Measurements from ENCODE around the gene BRCA1. TPM values are rescaled to one million over a fixed set of nuclear protein-coding genes. Genes with fewer than 3 reads are reported as not detected.

Gene BRCA1
- total and polyA plus RNA-seq, 2 donors (not counting 1 experiment from before 2014, with no cell fraction given) = 2.4 to 7.2 TPM

- H3K9ac ChIP-seq (ENCODE audit: low read length) = no peak overlapping the region
- H3K79me2 ChIP-seq (ENCODE audit: control insufficient read depth, insufficient read depth, low read length) = no peaks in the 10 kb centered on the region
- Mint-ChIP-seq H3K27ac (no peak overlapping the region), H3K27me3 (no peaks in the 10 kb centered on the region), H3K4me1 (no peaks in the 10 kb centered on the region), H3K4me3 (no peak overlapping the region), H3K9me3 (ENCODE audit: insufficient read depth) (no peaks in the 10 kb centered on the region)
- no peaks in the 10 kb centered on the region for H3K27me3 ChIP-seq (replicated peaks in 1 of 4; ENCODE audit: control extremely low read depth in 1 of 4, control insufficient read depth in 3 of 4, insufficient read depth in 4 of 4, low read length in 3 of 4)
- ChIA-PET CTCF (no interaction called here), POLR2A (no interaction called here)
- H3K9me3 ChIP-seq (ENCODE audit: control extremely low read depth in 1 of 3, control insufficient read depth in 2 of 3, insufficient read depth in 1 of 3, low read length in 2 of 3) = no peaks in the 10 kb centered on the region
- H3K27ac ChIP-seq (ENCODE audit: low read length in 2 of 2) = no peak overlapping the region
- ATAC-seq (ENCODE audit: low read depth) (no peak), DNase-seq (no peak)
- H3K4me2 ChIP-seq (replicated peaks; ENCODE audit: low read depth, low read length, poor library complexity, severe bottlenecking) = no peak overlapping the region
- no peaks in the 10 kb centered on the region for H3K4me1 ChIP-seq (ENCODE audit: control insufficient read depth in 2 of 2, insufficient read depth in 2 of 2, low read length in 2 of 2)
- H3K36me3 ChIP-seq (replicated peaks in 1 of 2; ENCODE audit: control extremely low read depth in 1 of 2, control insufficient read depth in 1 of 2, extremely low read depth in 1 of 2, insufficient read depth in 2 of 2, low read length in 1 of 2) = no peaks in the 10 kb centered on the region
- WGBS (ENCODE audit: insufficient coverage) = no CpG with 5 or more reads among the region's 3 CpGs
- intact Hi-C loops (cut with micrococcal nuclease) = no loop called here
- H2AFZ ChIP-seq (ENCODE audit: insufficient read depth, low read depth, low read length, poor library complexity, severe bottlenecking) = no peak overlapping the region
- no peak overlapping the region for H3K4me3 ChIP-seq (ENCODE audit: control extremely low read depth in 1 of 5, extremely low read depth in 1 of 5, insufficient read depth in 1 of 5, low read depth in 2 of 5, low read length in 4 of 5)
- TF ChIP-seq EZH2 (IDR thresholded peaks at IDR 0.05; ENCODE audit: borderline replicate concordance, insufficient read depth, low read depth, low read length, poor library complexity, severe bottlenecking) = no peak
- TF ChIP-seq CTCF (IDR thresholded peaks at IDR 0.05) = no peak
- no peaks in the 10 kb centered on the region for H4K20me1 ChIP-seq (ENCODE audit: control insufficient read depth, insufficient read depth, low read length, poor library complexity, severe bottlenecking)
Observed at GRCh38 chr17:43034894-43035293, 90.3 kb downstream of the BRCA1 start.

- POLR2A ChIA-PET = no interaction called here
- intact Hi-C loops (cut with micrococcal nuclease) = no loop called here
- no peaks in the 10 kb centered on the region for H3K4me1 Mint-ChIP-seq
Observed at GRCh38 chr17:43033948-43034881, 90.9 kb downstream of the BRCA1 start.

More at GRCh38 chr17:43033948-43034881, 90.9 kb downstream of the BRCA1 start:
- Histone ChIP-seq H3K9ac (ENCODE audit: low read length) (no peak overlapping the region), H4K20me1 (ENCODE audit: control insufficient read depth, insufficient read depth, low read length, poor library complexity, severe bottlenecking) (no peaks in the 10 kb centered on the region), H3K4me3 (ENCODE audit: control extremely low read depth in 1 of 5, extremely low read depth in 1 of 5, insufficient read depth in 1 of 5, low read depth in 2 of 5, low read length in 4 of 5) (no peak overlapping the region), H3K4me1 (ENCODE audit: control insufficient read depth in 2 of 2, insufficient read depth in 2 of 2, low read length in 2 of 2) (no peaks in the 10 kb centered on the region), H2AFZ (ENCODE audit: insufficient read depth, low read depth, low read length, poor library complexity, severe bottlenecking) (no peak overlapping the region), H3K36me3 (replicated peaks in 1 of 2; ENCODE audit: control extremely low read depth in 1 of 2, control insufficient read depth in 1 of 2, extremely low read depth in 1 of 2, insufficient read depth in 2 of 2, low read length in 1 of 2) (no peaks in the 10 kb centered on the region), H3K79me2 (ENCODE audit: control insufficient read depth, insufficient read depth, low read length) (no peaks in the 10 kb centered on the region), H3K27ac (ENCODE audit: low read length in 2 of 2) (no peak overlapping the region), H3K9me3 (ENCODE audit: control extremely low read depth in 1 of 3, control insufficient read depth in 2 of 3, insufficient read depth in 1 of 3, low read length in 2 of 3) (no peaks in the 10 kb centered on the region), H3K4me2 (replicated peaks; ENCODE audit: low read depth, low read length, poor library complexity, severe bottlenecking) (no peak overlapping the region), H3K27me3 (replicated peaks in 1 of 4; ENCODE audit: control extremely low read depth in 1 of 4, control insufficient read depth in 3 of 4, insufficient read depth in 4 of 4, low read length in 3 of 4) (no peaks in the 10 kb centered on the region)
- WGBS (ENCODE audit: insufficient coverage) = 80% methylated on average over 4 of the region's 12 CpGs
- Mint-ChIP-seq H3K27ac (no peak overlapping the region), H3K9me3 (ENCODE audit: insufficient read depth) (no peaks in the 10 kb centered on the region), H3K4me3 (no peak overlapping the region), H3K27me3 (no peaks in the 10 kb centered on the region)
- ATAC-seq (ENCODE audit: low read depth) (no peak), DNase-seq (no peak)
- TF ChIP-seq CTCF (IDR thresholded peaks at IDR 0.05) (no peak), EZH2 (IDR thresholded peaks at IDR 0.05; ENCODE audit: borderline replicate concordance, insufficient read depth, low read depth, low read length, poor library complexity, severe bottlenecking) (no peak)
- CTCF ChIA-PET = no interaction called here
